Measurements from ENCODE around the gene CPNE4.

- TF ChIP-seq POLR2A (IDR thresholded peaks at IDR 0.05) (no peak), CTCF (IDR thresholded peaks at IDR 0.05) (no peak)
These were observed 448.5 kb downstream of the CPNE4 start for GRCh38 chr3:131586277-131586676.
